ENCODE data around the gene PRELID1. TPM values are rescaled to one million over a fixed set of nuclear protein-coding genes. Genes with fewer than 3 reads are reported as not detected.

Gene PRELID1
- total RNA-seq, 1 donor from 2014 or later = 87.0 TPM

- ATAC-seq (no peak), DNase-seq (no peak)
- peaks cover 33% of the 10 kb centered on the region for H3K36me3 ChIP-seq
- no peaks in the 10 kb centered on the region for H3K27me3 ChIP-seq
- no peak for TF ChIP-seq CTCF (IDR thresholded peaks at IDR 0.05)
- H3K9me3 ChIP-seq = no peaks in the 10 kb centered on the region
- H3K4me3 ChIP-seq = no peak overlapping the region
- no peak overlapping the region for H3K27ac ChIP-seq
- intact Hi-C loops (cut with DNase I) = no loop called here
- H3K4me1 ChIP-seq = peaks cover 36% of the 10 kb centered on the region
These were observed 45.7 kb downstream of the PRELID1 start for GRCh38 chr5:177349362-177349647.

DNA sequence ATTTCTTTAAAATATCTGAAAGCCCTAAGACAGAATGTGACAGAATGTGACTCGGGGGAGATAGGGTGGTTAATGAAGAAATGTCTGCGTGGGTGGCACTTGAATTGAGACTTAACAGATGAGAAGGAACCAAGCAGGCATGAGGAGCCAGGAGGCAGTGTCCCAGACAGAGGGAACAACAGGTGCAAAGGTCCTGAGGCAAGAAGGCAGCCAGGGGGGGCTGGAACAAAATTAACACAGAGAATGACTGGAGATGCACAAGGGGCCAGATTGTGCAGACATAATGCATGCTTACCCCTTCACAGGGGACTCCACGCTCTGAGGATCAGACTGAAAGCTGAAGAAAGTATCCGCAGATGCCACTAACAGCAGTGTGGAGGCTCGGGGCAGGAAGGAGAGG lies 46.2 kb downstream of the PRELID1 start:
- DNase-seq = no peak
- peaks cover 36% of the 10 kb centered on the region for H3K4me1 ChIP-seq
- H3K27ac ChIP-seq = no peak overlapping the region
- H3K36me3 ChIP-seq = peaks cover 33% of the 10 kb centered on the region
- intact Hi-C loops (cut with DNase I) = no loop called here
- peak overlapping the region; percentile 98 for H3K4me3 ChIP-seq
- ATAC-seq = no peak
- H3K27me3 ChIP-seq = no peaks in the 10 kb centered on the region
- no peak for TF ChIP-seq CTCF (IDR thresholded peaks at IDR 0.05)
- H3K9me3 ChIP-seq = no peaks in the 10 kb centered on the region

DNA sequence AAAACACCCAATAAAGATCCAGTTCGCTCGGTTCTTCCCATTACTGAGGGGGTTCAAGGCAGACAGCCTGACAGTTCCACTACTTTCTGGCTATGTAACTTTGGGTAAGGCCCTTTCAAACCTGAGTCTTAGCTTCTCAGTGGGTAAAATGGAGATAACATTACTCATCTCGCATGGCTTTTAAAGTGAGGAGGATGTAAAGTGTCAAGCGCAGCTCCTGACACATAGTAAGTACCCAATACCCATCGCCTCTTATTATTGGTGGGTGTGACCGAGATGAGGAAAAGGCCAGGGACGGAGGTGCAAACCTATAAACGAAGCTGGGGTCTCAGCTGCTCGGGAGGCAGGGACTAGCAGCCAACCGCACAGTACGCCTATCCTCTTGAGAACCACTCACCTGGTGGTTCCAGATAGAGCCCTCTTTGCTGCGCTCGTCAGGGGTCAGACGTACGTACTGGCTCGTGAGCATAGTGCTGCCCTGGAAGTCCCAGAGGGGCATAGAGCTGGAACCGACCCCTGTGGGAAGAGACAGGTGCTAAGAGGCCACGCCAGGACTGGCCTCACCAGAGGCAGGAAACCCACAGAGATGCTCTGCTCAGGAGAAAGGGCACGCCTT lies 47.3 kb downstream of the PRELID1 start:
- Histone ChIP-seq H3K4me1 (peaks cover 36% of the 10 kb centered on the region), H3K36me3 (peaks cover 28% of the 10 kb centered on the region), H3K9me3 (no peaks in the 10 kb centered on the region), H3K4me3 (peak overlapping the region; percentile 98), H3K27ac (peak overlapping the region; percentile 94), H3K27me3 (no peaks in the 10 kb centered on the region)
- DNase-seq = no peak
- no peak for ATAC-seq
- intact Hi-C loops (cut with DNase I) = no loop called here
- no peak for TF ChIP-seq CTCF (IDR thresholded peaks at IDR 0.05)

DNA sequence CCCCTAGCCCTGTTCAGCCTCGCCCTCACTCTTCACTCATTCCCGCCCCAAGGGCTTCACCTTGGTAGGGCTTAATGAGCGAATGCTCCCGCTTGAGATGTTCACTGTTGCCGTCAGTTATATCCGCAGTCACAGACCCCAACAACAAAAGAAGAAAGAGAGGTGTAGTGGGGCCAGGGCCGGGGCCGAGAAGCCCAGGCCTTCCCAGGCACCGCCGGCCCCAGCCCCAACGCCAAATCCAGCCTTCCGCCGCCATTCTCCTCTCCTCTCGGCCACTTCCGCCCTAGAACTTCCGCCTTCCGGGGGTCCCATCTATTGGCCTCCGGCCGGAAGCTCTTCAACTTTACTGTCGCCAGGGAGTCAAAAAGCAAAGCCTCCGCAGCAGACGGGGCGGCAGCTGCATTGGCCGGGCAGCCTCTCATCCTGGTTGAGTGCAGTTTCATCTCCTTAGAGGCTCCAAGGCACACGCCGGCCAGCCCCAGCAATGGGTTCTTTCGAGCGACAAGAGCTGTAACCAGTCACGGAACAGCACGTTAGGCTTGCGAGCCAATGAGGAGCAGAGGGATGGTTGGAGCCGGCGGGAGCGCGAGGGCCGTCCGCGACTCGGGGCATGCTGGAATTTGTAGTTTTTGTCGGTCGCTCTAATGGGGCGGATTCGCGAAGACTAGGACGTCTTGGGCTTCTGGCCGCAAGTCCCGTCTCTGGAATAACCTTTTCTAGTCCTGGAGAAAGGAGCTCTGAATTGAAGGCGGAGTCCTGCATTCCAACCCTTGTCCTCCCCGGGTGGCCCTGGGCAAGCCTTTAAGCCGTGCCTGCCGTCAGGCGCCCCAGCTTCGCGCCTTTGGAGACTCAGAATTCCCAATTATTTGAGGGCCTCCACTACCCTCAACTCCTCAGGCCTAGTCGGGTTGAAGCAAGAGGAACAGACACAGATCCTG lies 48.1 kb downstream of the PRELID1 start, which contains the start of gene LMAN2:
Gene LMAN2 (minus strand): TSS at position 277 of the 938 bp plus-strand sequence. CDS start 21 bp downstream, at position 256.
- Histone ChIP-seq H3K4me1 (peaks cover 36% of the 10 kb centered on the region), H3K9me3 (no peaks in the 10 kb centered on the region), H3K27ac (peak within 1 kb of the TSS; percentile 94), H3K36me3 (peaks cover 23% of the 10 kb centered on the region), H3K4me3 (peak within 1 kb of the TSS; percentile 98), H3K27me3 (no peaks in the 10 kb centered on the region)
- ATAC-seq (peak; percentile 98), DNase-seq (peak; percentile 95)
- intact Hi-C loops (cut with DNase I) = no loop called here
- no peak for TF ChIP-seq CTCF (IDR thresholded peaks at IDR 0.05)

- DNase-seq = no peak
- intact Hi-C loops (cut with DNase I) = no loop called here
These were observed 49.5 kb downstream of the PRELID1 start for GRCh38 chr5:177353093-177353492.

More at GRCh38 chr5:177353093-177353492, 49.5 kb downstream of the PRELID1 start:
- no peaks in the 10 kb centered on the region for H3K9me3 ChIP-seq
- no peak overlapping the region for H3K4me3 ChIP-seq
- no peak for TF ChIP-seq CTCF (IDR thresholded peaks at IDR 0.05)
- H3K36me3 ChIP-seq = peaks cover 15% of the 10 kb centered on the region
- H3K4me1 ChIP-seq = peaks cover 26% of the 10 kb centered on the region
- no peaks in the 10 kb centered on the region for H3K27me3 ChIP-seq
- ATAC-seq = no peak
- H3K27ac ChIP-seq = no peak overlapping the region

Data from upper lobe of right lung (tissue), 1 donor.